HL-60 (cell line): ENCODE results near the gene CMPK2.

Experiments
- POLR2AphosphoS5 ChIP-seq: IDR thresholded peaks from 2 replicates; pipeline ENCODE4 v1.6.1; 2012; ENCODE audit warnings: low read depth
- SPI1 ChIP-seq: IDR thresholded peaks from 2 replicates; pipeline ENCODE4 v1.6.1; 2012; ENCODE audit warnings: low read depth, mild to moderate bottlenecking, borderline replicate concordance
- TF ChIP-seq, protein P1 (sequence below): IDR thresholded peaks from one replicate; pipeline ENCODE4 v1.5.1; 2011; ENCODE audit warnings: low read length, control low read depth, inconsistent platforms; ENCODE audit not compliant: insufficient read depth

DNA sequence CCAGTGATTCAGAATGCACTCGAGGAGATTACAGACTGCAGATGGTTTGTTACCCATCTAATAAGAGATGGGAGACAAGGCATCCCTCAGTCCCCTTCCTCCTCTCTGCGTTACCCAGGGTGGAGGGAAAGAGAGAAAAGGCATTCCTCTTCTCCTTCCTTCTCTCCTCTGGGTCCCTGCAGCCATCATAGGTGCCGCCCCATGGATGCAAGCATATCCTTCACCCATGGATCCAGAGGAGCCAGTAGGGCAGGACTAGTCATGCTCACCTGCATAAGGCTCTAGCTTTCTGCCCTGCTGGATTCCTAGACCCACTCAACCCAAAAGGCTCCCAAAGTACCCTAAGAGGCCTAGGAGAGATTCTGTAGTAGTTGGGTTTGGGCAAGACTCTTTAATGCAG lies 20.4 kb downstream of the CMPK2 start:
- TF ChIP-seq, protein P1, sequence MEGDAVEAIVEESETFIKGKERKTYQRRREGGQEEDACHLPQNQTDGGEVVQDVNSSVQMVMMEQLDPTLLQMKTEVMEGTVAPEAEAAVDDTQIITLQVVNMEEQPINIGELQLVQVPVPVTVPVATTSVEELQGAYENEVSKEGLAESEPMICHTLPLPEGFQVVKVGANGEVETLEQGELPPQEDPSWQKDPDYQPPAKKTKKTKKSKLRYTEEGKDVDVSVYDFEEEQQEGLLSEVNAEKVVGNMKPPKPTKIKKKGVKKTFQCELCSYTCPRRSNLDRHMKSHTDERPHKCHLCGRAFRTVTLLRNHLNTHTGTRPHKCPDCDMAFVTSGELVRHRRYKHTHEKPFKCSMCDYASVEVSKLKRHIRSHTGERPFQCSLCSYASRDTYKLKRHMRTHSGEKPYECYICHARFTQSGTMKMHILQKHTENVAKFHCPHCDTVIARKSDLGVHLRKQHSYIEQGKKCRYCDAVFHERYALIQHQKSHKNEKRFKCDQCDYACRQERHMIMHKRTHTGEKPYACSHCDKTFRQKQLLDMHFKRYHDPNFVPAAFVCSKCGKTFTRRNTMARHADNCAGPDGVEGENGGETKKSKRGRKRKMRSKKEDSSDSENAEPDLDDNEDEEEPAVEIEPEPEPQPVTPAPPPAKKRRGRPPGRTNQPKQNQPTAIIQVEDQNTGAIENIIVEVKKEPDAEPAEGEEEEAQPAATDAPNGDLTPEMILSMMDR, result no peak
- TF ChIP-seq SPI1 (no peak), POLR2AphosphoS5 (no peak)
